ENCODE results near the gene ATP2B2. TPM values are rescaled to one million over a fixed set of nuclear protein-coding genes. Genes with fewer than 3 reads are reported as not detected.

The ATP2B2 gene
- polyA plus RNA-seq, 3 donors = not detected

- Histone ChIP-seq H3K9me3 (replicated peaks in 1 of 2; ENCODE audit: control insufficient read depth in 1 of 2, insufficient read depth in 1 of 2, low read length in 2 of 2) (no peaks in the 10 kb centered on the region), H3K4me3 (replicated peaks in 1 of 3; ENCODE audit: low read depth in 2 of 3, low read length in 3 of 3) (no peak overlapping the region), H4K20me1 (ENCODE audit: insufficient read depth, low read length) (no peaks in the 10 kb centered on the region), H3K79me2 (ENCODE audit: insufficient read depth, low read length) (no peaks in the 10 kb centered on the region), H3K4me2 (replicated peaks; ENCODE audit: extremely low read depth, low read length, poor library complexity, severe bottlenecking) (no peak overlapping the region), H3K36me3 (replicated peaks in 1 of 2; ENCODE audit: control insufficient read depth in 1 of 2, insufficient read depth in 2 of 2, low read length in 2 of 2) (no peaks in the 10 kb centered on the region), H3K9ac (ENCODE audit: insufficient read depth, low read length, poor library complexity, severe bottlenecking) (no peak overlapping the region), H2AFZ (ENCODE audit: insufficient read depth, low read depth, low read length, poor library complexity, severe bottlenecking) (no peak overlapping the region), H3K4me1 (ENCODE audit: control insufficient read depth in 1 of 2, insufficient read depth in 2 of 2, low read length in 2 of 2) (no peaks in the 10 kb centered on the region), H3K27ac (ENCODE audit: low read depth in 1 of 2, low read length in 2 of 2) (no peak overlapping the region), H3K27me3 (ENCODE audit: control insufficient read depth in 2 of 2, insufficient read depth in 2 of 2, low read length in 2 of 2) (no peaks in the 10 kb centered on the region)
- intact Hi-C loops (cut with micrococcal nuclease) = no loop called here
- no peak for DNase-seq
- 96% methylated on average over 8 of the region's 13 CpGs for WGBS (ENCODE audit: insufficient coverage)
- H3K4me3 Mint-ChIP-seq = no peak overlapping the region
- no peaks in the 10 kb centered on the region for H3K9me3 Mint-ChIP-seq
- H3K27ac Mint-ChIP-seq = peak overlapping the region in 1 of 7 donors; percentile 48
- peaks cover 0 to 1% (median 1%) of the 10 kb centered on the region in 3 donors for H3K27me3 Mint-ChIP-seq (ENCODE audit: low read depth in 3 of 3)
- no peaks in the 10 kb centered on the region for H3K4me1 Mint-ChIP-seq
- no peak for TF ChIP-seq CTCF (IDR thresholded peaks at IDR 0.05)
- no peaks in the 10 kb centered on the region for H3K36me3 Mint-ChIP-seq
Measured at GRCh38 chr3:10530241-10530640, 24.9 kb upstream of the ATP2B2 start.

DNA sequence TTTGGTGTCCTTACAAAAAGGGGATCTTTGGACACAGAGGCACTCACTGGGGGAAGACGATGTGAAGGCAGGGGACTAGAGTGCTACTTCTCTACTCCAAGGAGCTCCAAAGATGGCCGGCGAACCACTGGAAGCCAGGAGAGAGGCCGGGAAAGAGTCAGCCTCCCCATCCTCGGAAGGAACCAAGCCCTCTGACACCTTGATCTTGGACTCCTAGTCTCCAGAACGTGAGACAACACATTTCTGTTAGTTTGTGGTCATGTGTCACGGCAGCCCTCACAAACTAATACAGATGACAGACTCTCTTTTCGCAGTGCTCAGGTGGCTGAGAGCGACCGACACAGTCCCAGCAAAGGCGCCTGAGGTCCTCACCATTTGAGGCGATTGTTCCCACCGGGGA is 24.4 kb upstream of the ATP2B2 start:
- H2AFZ ChIP-seq (ENCODE audit: insufficient read depth, low read depth, low read length, poor library complexity, severe bottlenecking) = no peak overlapping the region
- H3K9ac ChIP-seq (ENCODE audit: insufficient read depth, low read length, poor library complexity, severe bottlenecking) = no peak overlapping the region
- intact Hi-C loops (cut with micrococcal nuclease) = no loop called here
- no peaks in the 10 kb centered on the region for H3K27me3 ChIP-seq (ENCODE audit: control insufficient read depth in 2 of 2, insufficient read depth in 2 of 2, low read length in 2 of 2)
- no peaks in the 10 kb centered on the region for H3K36me3 ChIP-seq (replicated peaks in 1 of 2; ENCODE audit: control insufficient read depth in 1 of 2, insufficient read depth in 2 of 2, low read length in 2 of 2)
- H3K9me3 ChIP-seq (replicated peaks in 1 of 2; ENCODE audit: control insufficient read depth in 1 of 2, insufficient read depth in 1 of 2, low read length in 2 of 2) = no peaks in the 10 kb centered on the region
- H3K27me3 Mint-ChIP-seq (ENCODE audit: low read depth in 3 of 3) = peaks cover 0 to 1% (median 1%) of the 10 kb centered on the region in 3 donors
- H3K4me1 ChIP-seq (ENCODE audit: control insufficient read depth in 1 of 2, insufficient read depth in 2 of 2, low read length in 2 of 2) = no peaks in the 10 kb centered on the region
- H3K36me3 Mint-ChIP-seq = no peaks in the 10 kb centered on the region
- DNase-seq = no peak
- no peak overlapping the region for H3K27ac ChIP-seq (ENCODE audit: low read depth in 1 of 2, low read length in 2 of 2)
- no peaks in the 10 kb centered on the region for H4K20me1 ChIP-seq (ENCODE audit: insufficient read depth, low read length)
- no peaks in the 10 kb centered on the region for H3K9me3 Mint-ChIP-seq
- whole genome bisulfite sequencing (ENCODE audit: insufficient coverage) = 94% methylated on average over 11 of the region's 13 CpGs
- H3K27ac Mint-ChIP-seq = no peak overlapping the region
- H3K4me3 ChIP-seq (replicated peaks in 1 of 3; ENCODE audit: low read depth in 2 of 3, low read length in 3 of 3) = no peak overlapping the region
- H3K4me3 Mint-ChIP-seq = no peak overlapping the region
- no peaks in the 10 kb centered on the region for H3K4me1 Mint-ChIP-seq
- H3K4me2 ChIP-seq (replicated peaks; ENCODE audit: extremely low read depth, low read length, poor library complexity, severe bottlenecking) = no peak overlapping the region
- TF ChIP-seq CTCF (IDR thresholded peaks at IDR 0.05) = no peak
- H3K79me2 ChIP-seq (ENCODE audit: insufficient read depth, low read length) = no peaks in the 10 kb centered on the region
